Measurements from ENCODE around the gene KHSRP.

Gene KHSRP, protein sequence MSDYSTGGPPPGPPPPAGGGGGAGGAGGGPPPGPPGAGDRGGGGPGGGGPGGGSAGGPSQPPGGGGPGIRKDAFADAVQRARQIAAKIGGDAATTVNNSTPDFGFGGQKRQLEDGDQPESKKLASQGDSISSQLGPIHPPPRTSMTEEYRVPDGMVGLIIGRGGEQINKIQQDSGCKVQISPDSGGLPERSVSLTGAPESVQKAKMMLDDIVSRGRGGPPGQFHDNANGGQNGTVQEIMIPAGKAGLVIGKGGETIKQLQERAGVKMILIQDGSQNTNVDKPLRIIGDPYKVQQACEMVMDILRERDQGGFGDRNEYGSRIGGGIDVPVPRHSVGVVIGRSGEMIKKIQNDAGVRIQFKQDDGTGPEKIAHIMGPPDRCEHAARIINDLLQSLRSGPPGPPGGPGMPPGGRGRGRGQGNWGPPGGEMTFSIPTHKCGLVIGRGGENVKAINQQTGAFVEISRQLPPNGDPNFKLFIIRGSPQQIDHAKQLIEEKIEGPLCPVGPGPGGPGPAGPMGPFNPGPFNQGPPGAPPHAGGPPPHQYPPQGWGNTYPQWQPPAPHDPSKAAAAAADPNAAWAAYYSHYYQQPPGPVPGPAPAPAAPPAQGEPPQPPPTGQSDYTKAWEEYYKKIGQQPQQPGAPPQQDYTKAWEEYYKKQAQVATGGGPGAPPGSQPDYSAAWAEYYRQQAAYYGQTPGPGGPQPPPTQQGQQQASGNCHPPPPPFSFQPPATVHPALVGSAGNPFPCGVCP

DNA sequence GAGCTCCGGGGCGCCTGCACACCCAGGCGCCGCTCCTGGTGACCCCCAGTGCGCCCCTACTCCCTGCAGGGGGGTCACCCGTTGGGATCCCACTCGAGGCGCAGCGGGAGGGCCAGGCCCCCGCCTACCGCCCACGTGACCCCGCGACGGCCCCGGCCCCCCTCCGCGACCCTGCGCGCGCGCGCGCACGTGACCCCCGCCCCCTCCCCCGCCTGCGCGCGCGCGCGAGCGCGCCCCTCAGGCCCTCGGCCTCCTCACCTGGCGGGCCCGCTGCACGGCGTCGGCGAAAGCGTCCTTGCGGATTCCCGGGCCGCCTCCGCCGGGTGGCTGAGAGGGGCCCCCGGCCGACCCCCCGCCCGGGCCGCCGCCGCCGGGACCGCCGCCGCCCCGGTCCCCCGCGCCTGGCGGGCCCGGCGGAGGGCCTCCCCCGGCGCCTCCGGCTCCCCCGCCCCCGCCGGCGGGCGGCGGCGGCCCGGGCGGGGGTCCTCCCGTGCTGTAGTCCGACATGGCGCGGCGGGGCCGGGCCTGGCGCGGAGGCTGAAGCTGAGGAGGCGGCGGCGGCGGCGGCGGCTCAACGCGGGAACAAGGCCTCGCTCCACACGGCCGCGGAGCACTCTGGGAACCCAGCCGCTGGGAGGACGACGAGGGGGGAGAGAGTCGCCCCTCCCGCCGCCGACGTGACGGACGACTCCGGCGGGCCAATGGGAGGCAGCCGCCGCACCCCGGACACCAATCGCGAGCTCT, at the start of gene KHSRP:
TSS of gene KHSRP (minus strand) at position 617 of the 744 bp plus-strand sequence. CDS start at position 507, 110 bp downstream.
- DNase-seq, result peak in 1 of 2 donors; percentile 32

DNA sequence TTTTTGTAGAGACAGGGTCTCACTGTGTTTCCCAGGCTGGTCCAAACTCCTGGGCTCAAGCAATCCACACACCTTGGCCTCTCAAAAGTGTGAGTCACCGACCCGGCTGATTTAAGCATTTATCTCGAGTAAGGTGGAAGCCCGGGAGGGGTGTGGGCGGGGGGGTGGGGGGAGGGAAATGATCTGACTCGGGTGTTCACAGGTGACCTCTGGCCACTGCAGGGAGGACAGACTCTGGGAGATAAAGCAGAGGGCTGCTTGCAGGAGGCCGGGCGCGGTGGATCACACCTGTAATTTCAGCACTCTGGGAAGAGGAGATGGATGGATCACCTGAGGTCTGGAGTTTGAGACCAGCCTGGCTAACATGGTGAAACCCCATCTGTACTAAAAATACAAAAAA, 49.0 kb upstream of the KHSRP start:
- no peak for DNase-seq

DNA sequence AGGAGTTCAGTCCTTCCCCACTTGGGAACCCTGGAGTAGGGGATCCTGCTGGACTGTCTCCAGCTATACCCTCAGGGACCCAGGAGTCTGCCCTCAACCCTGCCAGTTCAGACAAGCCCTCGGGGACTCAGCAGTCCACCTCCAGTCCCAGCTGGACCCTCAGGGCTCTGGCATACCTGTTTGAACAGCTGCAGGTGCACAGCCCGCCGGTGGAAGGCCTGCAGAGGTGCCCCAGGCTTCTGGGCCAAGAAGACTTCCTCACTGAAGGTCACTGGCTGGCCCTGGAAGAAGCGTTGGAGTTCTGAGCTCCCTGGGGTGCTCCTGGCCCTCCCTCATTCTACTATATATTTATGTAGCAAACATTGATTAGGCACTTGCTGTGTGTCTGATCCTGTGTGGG, 48.1 kb upstream of the KHSRP start:
- no peak for DNase-seq

DNA sequence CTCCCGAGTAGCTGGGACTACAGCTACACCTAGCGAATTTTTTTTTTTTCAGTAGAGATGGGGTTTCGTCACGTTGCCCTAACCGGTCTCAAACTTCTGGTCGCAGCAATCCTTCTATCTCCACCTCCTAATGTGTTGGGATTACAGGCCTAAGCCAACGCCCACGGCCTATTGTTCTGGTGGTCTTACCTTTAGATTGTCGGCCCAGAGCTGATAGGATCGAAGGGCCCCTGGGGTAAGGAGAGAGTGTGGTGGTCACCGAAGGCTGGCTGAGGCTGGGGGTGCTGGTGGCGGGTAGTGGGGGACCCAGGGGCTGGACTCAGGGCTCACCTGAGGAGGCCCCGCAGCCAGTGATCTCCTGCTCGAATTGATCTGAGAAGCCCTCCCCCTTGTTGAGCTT, 46.5 kb upstream of the KHSRP start:
- DNase-seq, result no peak

DNA sequence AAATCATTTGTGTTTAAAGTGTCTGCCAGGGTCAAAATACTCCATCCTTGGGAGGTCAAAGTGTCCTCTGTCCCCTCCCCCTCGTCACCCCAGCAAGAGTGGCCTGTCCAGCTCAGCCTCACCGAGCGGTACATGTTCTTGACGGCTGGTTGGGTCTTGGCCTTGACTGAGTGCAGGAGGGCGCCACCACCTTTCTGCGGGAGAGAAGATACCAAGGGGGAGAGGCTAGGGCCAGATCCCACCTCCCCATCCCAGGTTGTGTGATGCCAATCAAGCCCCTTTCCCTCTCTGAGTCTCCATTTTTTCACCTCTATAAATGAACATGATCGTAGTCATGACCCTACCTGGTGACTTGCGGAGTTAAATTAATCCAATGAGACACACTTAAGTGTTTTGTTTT, 45.6 kb upstream of the KHSRP start:
- DNase-seq, result no peak

DNA sequence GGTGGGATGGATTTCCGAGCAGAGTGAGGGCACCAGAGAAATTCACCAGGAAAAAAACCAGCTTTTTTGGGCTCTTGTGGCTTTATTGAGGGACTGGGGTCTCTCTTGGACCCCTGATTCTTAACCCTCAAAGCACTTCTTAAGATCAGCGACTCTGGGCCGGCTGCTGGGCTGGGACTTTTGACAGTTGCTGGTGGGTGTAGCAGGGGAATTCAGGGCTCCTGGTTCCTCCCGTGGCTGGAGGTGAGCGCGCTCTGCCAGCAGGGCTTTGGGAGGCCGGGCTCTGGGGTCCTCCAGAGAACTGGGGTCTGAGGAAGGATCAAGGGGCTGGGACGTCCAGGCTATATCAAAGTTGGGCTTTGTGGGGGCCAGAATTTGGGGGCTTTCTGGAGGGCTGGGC, 42.8 kb upstream of the KHSRP start:
- DNase-seq, result no peak

DNA sequence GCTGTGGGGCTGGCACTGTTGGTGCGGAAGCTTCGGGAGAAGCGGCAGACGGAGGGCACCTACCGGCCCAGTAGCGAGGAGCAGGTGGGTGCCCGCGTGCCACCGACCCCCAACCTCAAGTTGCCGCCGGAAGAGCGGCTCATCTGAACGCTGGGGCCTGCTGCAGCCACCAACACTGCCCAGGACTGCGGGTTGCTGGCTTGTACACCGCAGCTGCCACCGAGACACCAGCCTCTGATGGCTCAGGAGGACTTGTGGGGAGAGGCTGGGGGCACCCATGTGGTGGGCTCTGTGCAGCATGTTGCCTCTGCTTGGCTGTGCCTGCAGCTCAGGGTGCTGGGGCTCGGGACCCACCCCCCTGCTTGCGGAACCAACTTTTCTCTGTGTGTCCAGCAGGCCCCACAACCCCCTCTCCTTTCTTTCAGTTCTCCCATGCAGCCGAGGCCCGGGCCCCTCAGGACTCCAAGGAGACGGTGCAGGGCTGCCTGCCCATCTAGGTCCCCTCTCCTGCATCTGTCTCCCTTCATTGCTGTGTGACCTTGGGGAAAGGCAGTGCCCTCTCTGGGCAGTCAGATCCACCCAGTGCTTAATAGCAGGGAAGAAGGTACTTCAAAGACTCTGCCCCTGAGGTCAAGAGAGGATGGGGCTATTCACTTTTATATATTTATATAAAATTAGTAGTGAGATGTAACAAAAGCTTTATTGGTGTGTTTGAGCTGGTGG, 42.1 kb upstream of the KHSRP start:
- DNase-seq, result no peak

DNA sequence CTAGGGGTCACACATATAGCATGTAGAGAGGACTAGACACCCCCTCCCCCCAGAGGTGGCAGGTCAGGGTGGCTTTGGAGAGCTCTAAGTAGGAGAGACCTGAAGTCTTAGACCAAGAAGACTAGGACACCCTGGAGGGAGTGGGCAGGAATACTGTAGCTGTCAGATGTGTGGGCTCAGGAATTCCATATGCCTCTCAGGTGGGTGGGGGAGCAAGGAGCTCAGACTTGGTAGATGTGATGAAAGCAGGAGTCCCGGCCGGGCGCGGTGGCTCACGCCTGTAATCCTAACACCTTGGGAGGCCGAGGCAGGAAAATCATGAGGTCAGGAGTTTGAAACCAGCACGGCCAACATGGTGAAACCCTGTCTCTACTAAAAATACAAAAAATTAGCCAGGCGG, 41.1 kb upstream of the KHSRP start:
- DNase-seq, result no peak

DNA sequence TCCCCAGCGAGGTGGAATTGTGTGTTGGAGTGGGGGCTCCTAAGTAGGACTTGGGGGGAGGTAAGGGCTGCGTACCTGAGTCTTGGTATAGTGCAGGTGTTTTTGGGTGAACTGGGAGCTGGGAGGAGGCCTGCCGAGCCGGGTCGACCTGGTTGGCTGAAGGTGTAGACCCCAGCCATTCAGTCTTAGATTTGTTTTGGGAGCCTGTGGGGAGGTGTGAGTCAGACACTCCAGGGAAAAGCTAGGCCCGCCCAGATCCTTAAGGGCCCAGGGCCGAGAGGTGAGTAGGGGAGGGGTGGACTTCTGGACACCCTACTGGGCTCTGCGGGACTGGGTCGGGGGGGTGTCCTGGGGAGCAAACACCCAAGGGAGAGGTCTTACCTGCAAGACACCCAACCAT, 40.4 kb upstream of the KHSRP start:
- no peak for DNase-seq

DNA sequence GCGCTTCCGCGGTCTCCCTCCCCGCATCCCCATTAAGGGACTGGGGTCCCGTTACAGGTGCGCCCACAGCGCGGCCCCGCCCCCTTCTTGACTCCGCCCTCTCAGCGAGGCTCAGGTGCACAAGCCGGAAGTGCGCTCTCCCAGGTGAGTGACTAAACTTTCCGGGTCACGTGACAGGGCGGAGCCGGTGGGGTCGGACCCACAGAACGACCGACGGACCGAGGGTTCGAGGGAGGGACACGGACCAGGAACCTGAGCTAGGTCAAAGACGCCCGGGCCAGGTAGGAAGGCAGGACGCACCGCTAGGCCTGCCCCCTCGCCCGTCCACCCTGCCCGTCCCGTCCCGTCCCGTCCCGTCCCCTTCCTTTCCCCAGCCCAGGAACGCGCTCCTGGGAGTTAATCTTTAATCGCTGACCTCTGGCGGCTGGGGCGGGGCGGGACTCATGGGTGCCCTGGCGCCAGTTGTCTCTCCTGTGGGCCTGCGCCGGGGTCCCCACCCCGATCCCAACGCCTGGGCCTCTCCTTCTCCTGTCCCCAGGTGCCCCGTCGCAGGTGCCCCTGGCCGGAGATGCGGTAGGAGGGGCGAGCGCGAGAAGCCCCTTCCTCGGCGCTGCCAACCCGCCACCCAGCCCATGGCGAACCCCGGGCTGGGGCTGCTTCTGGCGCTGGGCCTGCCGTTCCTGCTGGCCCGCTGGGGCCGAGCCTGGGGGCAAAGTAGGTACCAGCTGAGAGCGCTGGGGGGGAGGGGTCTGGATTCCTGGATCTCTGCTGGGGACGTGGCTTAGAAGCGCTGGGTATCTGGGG, 39.7 kb upstream of the KHSRP start, which contains the start of gene CRB3:
TSS of gene CRB3 (plus strand) at position 202 of the 804 bp plus-strand sequence. CDS start at position 633, 431 bp downstream.
- peak; percentile 52 to 68 for DNase-seq

DNA sequence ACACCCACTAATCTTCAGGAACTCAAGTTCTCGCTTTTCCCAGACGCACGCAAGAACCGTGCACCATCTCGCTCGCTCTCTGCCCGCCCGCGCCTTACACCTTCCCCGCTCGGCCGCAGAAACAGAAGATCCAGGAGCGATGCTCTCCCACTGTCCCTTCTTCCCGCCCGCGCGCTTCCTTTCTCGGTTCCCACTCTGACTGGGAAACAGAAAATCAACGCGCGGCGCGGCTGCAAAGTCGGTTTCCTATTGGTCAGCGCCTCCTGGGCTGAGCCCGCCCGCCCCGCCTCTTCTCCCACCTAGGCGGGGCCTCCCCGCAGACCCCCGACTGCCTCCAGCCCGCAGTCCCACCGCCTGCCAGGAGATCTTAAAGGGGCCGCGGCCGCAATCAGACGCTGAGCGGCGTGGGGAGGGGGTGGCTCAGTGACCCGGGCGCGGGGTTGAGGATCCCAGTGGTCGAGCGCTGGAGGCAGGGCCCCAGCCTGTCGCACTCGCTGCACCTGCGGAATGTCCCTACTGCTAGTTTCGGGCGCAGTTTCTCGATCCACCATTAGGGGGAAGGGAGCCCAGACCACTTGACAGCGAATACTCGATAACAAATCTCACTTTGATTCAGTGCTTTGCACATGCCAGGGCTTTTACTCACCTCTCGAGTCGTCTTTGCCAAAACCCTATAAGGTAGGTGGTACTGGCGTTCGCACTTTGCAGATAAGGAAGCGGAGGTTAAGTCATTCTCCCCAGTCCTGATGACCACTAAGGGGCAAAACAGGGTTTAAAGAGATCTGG, 35.7 kb upstream of the KHSRP start:
- DNase-seq, result peak; percentile 93 to 98

DNA sequence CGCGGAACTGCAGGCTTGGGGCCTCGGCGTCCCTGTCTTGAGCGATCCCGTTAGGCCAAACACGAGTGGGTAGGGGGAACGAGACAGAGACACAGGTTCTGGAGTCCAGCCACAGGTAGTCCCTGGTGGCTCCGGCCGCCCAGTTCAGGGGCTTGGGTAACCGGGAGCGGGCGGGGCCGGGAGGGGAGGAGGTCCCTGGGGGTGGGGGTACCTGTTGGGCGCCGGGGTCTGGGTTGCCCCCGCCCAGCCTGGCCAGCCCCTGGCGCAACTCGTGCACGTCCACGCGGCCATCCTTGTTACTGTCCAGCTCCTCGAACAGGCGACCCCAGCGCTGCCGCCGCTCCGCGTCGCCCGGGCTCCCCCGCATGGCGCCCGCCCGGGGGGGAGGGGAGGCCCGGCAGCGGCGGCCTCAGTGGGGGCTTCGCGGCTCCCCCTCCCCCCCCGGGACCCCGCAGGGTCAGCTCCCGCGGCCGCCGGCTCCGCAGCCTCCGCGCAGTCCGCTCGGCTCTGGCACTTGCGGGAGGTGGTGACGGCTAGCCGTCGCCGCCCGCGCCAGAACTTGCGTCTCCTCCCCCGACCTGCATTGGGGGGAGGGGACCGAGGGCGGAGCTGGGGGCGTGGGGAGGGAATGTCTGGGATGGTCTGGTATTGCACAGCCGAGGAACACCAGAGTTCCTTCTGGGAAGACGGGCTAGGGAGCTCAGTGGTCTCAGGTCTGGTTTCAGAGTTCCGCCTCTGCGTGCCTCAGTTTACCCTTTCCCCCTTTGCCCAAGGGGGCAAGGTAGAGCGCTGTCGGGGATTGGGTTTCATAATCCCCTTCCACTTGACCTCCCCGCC, 34.9 kb upstream of the KHSRP start, which contains the start of gene SLC25A23:
TSS of gene SLC25A23 (minus strand) at position 531 of the 837 bp plus-strand sequence. CDS start at position 367, 164 bp downstream.
- peak; percentile 54 to 67 for DNase-seq

DNA sequence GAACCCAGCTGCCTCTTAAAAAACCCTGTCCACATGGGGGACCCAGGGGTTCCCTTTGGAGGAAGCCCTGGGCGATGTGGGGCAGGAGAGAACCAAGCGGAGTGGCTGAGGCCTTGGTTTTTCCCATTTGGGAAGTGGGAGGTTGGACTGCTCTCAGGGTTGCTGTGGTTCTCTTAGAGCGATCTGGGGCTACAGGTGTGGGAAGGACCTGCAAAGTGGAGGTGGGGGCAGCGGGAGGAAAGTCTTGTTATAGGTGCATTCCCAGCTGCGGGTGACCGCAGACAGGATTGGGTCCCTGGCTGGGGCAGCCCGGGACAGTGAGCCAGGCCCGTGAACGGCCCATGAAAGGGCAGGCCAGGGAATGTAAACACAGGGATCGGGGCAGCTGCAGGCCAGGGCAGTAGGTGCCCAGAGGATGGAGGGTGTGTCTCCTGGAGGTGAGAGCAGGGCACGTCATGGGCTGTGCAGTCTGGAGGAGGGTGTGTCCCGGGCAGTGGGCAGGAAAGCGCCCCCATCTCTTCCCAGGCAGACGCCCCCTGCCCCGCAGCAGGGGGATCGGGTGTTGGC, 34.2 kb upstream of the KHSRP start:
- no peak for DNase-seq

DNA sequence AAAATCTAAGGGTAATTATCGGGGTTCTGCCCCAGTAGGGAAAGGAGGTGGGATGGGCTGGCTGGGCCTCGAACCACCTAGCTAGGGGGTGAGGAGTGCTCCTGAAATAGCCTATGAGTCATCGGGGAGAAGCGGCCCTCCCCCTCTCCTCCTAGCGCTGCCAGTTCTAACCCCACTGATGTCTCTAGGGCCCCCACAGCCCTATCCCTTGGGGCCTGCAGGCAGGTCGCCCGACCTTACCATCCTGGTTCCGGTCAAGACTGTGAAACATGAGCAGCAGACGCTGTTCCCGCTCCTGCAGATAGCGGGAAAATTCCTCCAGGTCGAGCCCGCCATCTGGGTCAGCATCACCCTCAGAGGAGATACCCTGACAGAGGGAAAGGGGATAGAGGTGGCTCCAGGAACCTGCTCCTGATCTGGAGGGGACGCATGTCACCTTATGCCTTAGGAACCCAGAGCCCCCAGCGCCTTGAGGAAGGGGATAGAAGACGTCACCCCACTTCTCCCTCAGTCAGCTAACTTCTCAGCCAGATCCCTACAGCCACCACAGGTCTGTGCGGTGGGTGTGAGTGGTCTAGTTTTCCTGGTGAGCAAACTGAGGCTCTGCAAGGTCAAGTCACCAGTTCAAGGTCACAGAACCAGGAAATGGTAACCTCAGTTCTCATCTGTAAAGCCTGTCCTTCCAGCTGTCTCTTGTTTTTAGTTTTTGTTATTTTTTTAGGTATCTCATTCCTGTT, 33.5 kb upstream of the KHSRP start:
- no peak for DNase-seq

DNA sequence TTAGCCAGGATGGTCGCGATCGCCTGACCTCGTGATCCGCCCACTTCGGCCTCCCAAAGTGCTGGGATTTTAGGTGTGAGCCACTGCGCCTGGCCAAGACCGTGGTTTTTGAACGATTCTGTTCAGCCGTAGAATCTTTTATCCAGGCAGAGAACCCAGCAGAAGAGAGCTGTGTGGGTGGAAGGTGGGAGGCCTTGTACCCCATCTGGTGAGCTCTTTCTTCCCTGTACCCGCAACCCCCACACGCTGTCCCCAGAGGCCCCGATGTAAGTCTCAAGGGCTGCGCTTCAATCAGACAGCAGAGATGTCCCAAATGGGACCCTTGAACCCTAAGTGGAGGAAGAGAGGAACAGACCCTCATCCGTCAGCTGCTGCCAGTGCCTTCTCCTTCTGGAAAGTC, 31.3 kb upstream of the KHSRP start:
- DNase-seq, result no peak

DNA sequence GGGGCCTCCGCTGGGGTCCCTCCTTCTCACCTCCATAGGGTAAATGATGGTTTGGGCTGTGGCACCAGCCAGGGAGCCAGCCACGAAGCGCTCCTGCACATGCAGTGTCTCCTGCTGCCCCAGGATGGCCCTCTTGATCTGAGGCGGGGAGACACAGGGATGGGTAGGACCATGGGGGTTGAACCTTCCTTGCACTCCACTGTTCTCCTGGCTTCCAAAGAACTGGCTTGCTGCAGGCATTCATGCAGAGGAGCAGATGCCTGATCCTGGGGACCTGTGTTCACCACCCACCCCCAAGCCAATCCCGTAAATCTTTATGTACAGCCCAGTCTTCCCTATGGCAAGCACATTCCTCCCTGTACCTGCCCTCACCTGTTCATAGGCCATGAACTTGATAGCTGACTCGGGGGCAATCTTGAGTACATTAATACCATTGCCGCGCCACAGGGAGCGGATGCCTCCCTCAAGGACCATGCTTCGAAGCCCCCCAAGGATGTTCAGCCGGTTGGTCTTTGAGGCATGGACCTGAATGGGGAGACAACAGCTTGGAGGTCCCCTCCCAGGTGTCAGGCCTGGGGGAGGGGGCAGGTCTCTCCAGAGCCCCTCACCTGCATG, 29.4 kb upstream of the KHSRP start:
- DNase-seq, result no peak

DNA sequence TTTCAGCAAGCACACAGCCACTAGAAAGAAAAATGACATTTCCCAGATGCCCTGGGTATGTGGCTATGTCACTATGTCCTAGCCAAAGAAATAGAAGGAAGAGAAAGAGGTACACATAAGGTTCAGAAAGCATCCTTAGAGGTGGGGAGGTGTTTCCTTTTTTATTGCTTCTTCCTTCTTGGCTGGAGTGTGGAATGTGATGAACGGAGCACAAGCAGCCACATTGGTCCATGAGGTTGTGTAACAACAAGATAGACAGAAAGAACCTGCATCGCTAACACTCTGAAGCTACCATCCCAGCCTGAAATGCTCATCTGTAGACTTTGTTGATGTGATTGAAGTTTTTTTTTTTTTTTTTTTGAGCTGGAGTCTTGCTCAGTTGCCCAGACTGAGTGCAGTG, 28.3 kb upstream of the KHSRP start:
- DNase-seq, result no peak

DNA sequence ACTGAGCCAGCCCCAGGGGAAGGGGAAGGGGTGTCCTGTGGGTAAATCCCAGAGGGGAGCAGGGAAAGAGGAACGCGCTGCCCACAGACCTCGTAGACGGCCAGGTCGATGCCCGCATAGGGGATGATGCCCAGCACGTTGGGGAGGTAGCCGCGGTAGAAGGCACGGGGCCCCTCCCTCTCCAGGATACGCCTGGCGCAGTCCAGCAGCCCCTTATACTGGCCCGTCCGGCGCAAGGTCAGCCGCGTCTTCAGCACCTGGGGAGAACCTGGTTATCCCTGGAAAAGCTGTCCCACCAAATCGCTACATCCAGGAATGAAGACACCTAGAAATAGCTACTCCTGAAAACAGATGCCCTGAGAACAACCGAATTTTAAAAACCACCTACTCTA, 27.6 kb upstream of the KHSRP start:
- DNase-seq, result no peak

Measured in CD4-positive, alpha-beta T cell treated with Interferon alpha-2 for 1 hour (primary cell).